ENCODE data around the gene YEATS2. TPM values are rescaled to one million over a fixed set of nuclear protein-coding genes. Genes with fewer than 3 reads are reported as not detected.

YEATS2 gene
- 10.3 to 13.8 TPM (median 12.2 TPM) in 5 replicates for total RNA-seq (2022; extraction: Qiagen RNA extraction)

DNA sequence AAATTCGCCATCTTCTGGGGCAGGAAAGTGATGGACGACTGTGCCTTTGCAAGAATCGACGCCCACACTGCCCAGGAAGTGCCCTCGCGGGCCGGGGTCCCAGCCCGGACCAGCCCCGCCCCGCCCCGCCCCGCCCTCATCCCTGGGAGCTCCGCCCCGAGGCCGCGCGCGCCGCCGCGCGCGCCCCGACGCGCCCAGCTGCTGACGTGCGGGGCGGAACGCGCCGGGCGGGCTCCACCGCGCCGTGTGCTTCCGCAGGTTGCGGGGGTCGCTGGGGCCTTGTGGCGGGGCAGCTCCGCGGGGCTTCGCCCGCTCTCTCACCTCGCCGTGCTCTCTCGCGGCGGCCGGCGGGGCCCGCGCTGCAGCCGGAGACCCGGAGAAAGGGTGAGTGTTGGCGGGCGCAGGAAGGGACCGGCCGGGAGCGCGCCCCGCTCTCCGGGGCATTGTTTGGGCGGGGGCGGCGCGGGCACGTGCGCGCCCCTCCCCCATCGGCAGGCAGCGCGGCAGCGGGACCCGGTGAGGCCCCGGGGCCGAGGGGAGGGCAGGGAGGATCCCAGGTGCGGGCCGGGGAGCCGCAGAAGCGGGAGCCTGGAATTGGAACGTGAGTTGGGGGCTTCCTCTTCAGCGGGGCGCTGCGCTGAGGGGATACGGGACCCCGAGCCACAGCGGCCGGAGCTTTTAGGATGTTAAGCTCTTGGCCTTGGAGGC, at the start of gene YEATS2:
YEATS2 (plus strand) TSS at position 188 of the 708 bp plus-strand sequence. CDS start 17,366 bp downstream, outside the sequence.

DNA sequence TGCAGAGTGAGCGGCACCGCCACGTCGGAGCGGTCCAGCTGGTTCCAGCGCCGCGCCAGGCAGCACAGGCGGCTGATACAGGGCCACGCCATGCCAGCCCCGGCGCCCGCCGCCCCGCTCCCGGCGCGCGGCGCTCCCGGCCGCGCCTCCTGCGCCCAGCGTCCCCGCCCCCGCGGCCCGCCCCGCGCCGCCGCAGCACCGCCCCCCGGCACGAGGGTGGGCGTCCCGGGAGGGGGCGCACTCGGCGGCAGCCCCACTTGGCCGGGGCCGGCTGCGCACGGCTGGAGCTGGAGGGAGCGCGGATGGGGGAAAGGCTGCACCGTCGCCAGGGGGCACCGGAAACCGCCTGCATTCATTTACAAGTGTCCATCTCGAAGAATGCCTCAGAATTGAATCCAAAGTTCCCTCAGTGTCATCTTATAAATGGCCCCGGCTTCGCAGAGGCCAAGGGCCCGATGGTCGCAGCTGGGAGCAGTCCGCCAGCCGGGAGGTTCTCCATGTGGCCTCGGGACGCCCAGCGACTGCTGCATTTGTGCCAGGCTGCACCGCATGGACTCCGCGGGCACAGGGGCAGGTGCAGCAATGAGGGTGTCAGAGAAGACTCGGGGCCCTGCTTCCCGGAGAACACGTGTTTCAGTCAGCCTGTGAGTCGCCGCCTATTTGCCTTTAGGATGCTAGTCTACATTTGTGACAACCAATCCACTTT, 128.0 kb downstream of the YEATS2 start, which contains the start of gene MAP6D1:
MAP6D1 (minus strand) TSS at position 122 of the 706 bp plus-strand sequence; CDS start at position 92, 30 bp downstream.

Other genes starting within 250 kb of the YEATS2 start
- not detected in 5 replicates for gene KLHL6, start 142.1 kb upstream of the YEATS2 start, total RNA-seq (2022; extraction: Qiagen RNA extraction)
- gene KLHL24, start 62.2 kb upstream of the YEATS2 start, total RNA-seq (2022; extraction: Qiagen RNA extraction) = 5.5 to 9.2 TPM (median 6.7 TPM) in 5 replicates
- 5.6 to 7.2 TPM (median 6.6 TPM) in 5 replicates for gene MAP6D1, start 127.8 kb downstream of the YEATS2 start, total RNA-seq (2022; extraction: Qiagen RNA extraction)
- gene PARL, start 187.1 kb downstream of the YEATS2 start, total RNA-seq (2022; extraction: Qiagen RNA extraction) = 58.2 to 74.9 TPM (median 66.4 TPM) in 5 replicates